K562 (cell line): ENCODE data around the gene NRG2. TPM values are rescaled to one million over a fixed set of nuclear protein-coding genes. Genes with fewer than 3 reads are reported as not detected.

Experiments used
- ATAC-seq: fragments of 200-7000 bp; cut with Tn5 transposase; 3 replicates; pipeline ENCODE4 v1.9.1; 2020; ENCODE audit warnings: moderate library complexity
- BruUV-seq: library from RNA; stranded (reverse); fragments of 400-500 nt; replicated peaks from 2 replicates; lab custom pipeline; 2021; lab: Mats Ljungman, UMichigan
- CTCF ChIA-PET: fragments of 300-600 bp; formaldehyde crosslinking; extraction: SDS; loops from one replicate; lab custom pipeline; 2021; ENCODE audit warnings: low intra/inter-chr PET ratio; lab: Yijun Ruan, JAX
- POLR2A ChIA-PET: fragments of 300-600, 350-650 bp; sonication (Branson Sonifier 250); formaldehyde crosslinking; extraction: SDS; loops from one replicate; lab custom pipeline; 2021; ENCODE audit warnings: antibody characterized with exemption, inconsistent platforms; lab: Yijun Ruan, JAX
- DNase-seq, 4 experiments: peaks; one replicate each; pipeline versions ENCODE4 v3.0.0 to v3.0.0-alpha.2; 2011 to 2018; ENCODE audit warnings: low spot score in 3 of 4, mixed read lengths in 3 of 4; ENCODE audit errors: extremely low read depth in 1 of 4
- FAIRE-seq: peaks from 2 replicates; lab custom pipeline; 2011; peaks lifted over from hg19 to GRCh38; lab: Jason Lieb, UNC
- H2AFZ ChIP-seq: 2 replicates; pipeline ENCODE4 v1.6.0; 2011; ENCODE audit warnings: low read depth, low read length, control low read depth, inconsistent platforms
- H3K27ac ChIP-seq: fragments of 200-600 bp; 3 replicates; pipeline ENCODE4 v1.8.0; 2011; ENCODE audit warnings: low read depth, mild to moderate bottlenecking, control low read depth, inconsistent platforms, low read length, moderate library complexity, mixed read lengths; ENCODE audit errors: extremely low read depth
- H3K27me3 ChIP-seq, 2 experiments: fragments of 300-600 bp in 1 of 2; 2 replicates in 1 of 2; 3 replicates in 1 of 2; pipeline versions ENCODE4 v1.6.0 to v1.8.0; 2011; ENCODE audit warnings: inconsistent platforms in 2 of 2, low read length in 2 of 2, mild to moderate bottlenecking in 1 of 2, mixed read lengths in 1 of 2, moderate library complexity in 1 of 2; ENCODE audit not compliant: control insufficient read depth in 2 of 2, insufficient read depth in 2 of 2
- H3K36me3 ChIP-seq: fragments of 300-600 bp; 3 replicates; pipeline ENCODE4 v1.8.0; 2011; ENCODE audit warnings: mild to moderate bottlenecking, low read length, inconsistent platforms; ENCODE audit not compliant: control insufficient read depth, insufficient read depth
- H3K4me1 ChIP-seq, 2 experiments: fragments of 200-600 bp in 1 of 2; replicated peaks in 1 of 2; 2 replicates in 1 of 2; 3 replicates in 1 of 2; pipeline versions ENCODE4 v1.5.1 to v1.8.0; 2011; ENCODE audit warnings: inconsistent platforms in 2 of 2, low read length in 2 of 2, mild to moderate bottlenecking in 1 of 2, mixed read lengths in 1 of 2, moderate library complexity in 1 of 2; ENCODE audit not compliant: control insufficient read depth in 2 of 2, insufficient read depth in 2 of 2
- H3K4me2 ChIP-seq: 2 replicates; pipeline ENCODE4 v1.6.1; 2011; ENCODE audit warnings: low read length, control low read depth, inconsistent platforms, mixed read lengths; ENCODE audit not compliant: insufficient read depth
- H3K4me3 ChIP-seq: fragments of 200-600 bp; sonication (generic), shearing (Covaris generic); 2 replicates; pipeline ENCODE4 v1.5.1; 2016; ENCODE audit warnings: control low read depth, inconsistent platforms
- H3K79me2 ChIP-seq: fragments of 200-600 bp; 3 replicates; pipeline ENCODE4 v1.8.0; 2011; ENCODE audit warnings: low read length, inconsistent platforms; ENCODE audit not compliant: control insufficient read depth, insufficient read depth
- H3K9ac ChIP-seq, 2 experiments: 2 replicates each; pipeline versions ENCODE4 v1.6.0 to v1.6.1; 2011; ENCODE audit warnings: low read depth in 2 of 2, low read length in 2 of 2, control low read depth in 1 of 2, inconsistent platforms in 1 of 2, mild to moderate bottlenecking in 1 of 2, mixed read lengths in 1 of 2; ENCODE audit not compliant: insufficient read depth in 1 of 2
- H3K9me1 ChIP-seq: one replicate; pipeline ENCODE4 v1.6.0; 2011; ENCODE audit warnings: inconsistent platforms, mild to moderate bottlenecking, low read length, moderate library complexity; ENCODE audit not compliant: control insufficient read depth, insufficient read depth
- H3K9me3 ChIP-seq: replicated peaks from 2 replicates; pipeline ENCODE4 v1.5.1; 2011; ENCODE audit warnings: low read depth, low read length, inconsistent platforms; ENCODE audit not compliant: control insufficient read depth, insufficient read depth
- H4K20me1 ChIP-seq: replicated peaks from 2 replicates; pipeline ENCODE4 v1.6.1; 2011; ENCODE audit warnings: low read length, inconsistent platforms, mixed read lengths; ENCODE audit not compliant: control insufficient read depth, insufficient read depth
- ARID4B ChIP-seq: sonication (generic); formaldehyde crosslinking; IDR thresholded peaks from 2 replicates; pipeline ENCODE4 v1.8.0; 2022; ENCODE audit warnings: mild to moderate bottlenecking, missing genetic modification reagents
- ARNT ChIP-seq, 2 experiments: fragments of 450-650 bp; IDR thresholded peaks; 2 replicates each; pipeline ENCODE4 v1.6.1; 2016; ENCODE audit warnings: mild to moderate bottlenecking in 1 of 2
- HDAC8 ChIP-seq: fragments of 450-650 bp; IDR thresholded peaks from 2 replicates; pipeline ENCODE4 v1.6.1; 2016; ENCODE audit warnings: mild to moderate bottlenecking, missing genetic modification characterization, moderate library complexity, missing compliant biosample characterization
- KAT7 ChIP-seq: sonication (generic); formaldehyde crosslinking; IDR thresholded peaks from 2 replicates; pipeline ENCODE4 v1.8.0; 2022; ENCODE audit warnings: missing genetic modification reagents, mild to moderate bottlenecking, borderline replicate concordance
- KDM4B ChIP-seq, 2 experiments: fragments of 450-650 bp in 1 of 2; sonication (generic) in 1 of 2; IDR thresholded peaks; 2 replicates each; pipeline ENCODE4 v1.6.1; 2016 to 2017; ENCODE audit warnings: borderline replicate concordance in 2 of 2, antibody characterized with exemption in 1 of 2, low read depth in 1 of 2, mild to moderate bottlenecking in 1 of 2
- MTA3 ChIP-seq: fragments of 450-650 bp; formaldehyde crosslinking; IDR thresholded peaks from 2 replicates; pipeline ENCODE4 v1.6.1; 2017; ENCODE audit warnings: mild to moderate bottlenecking, borderline replicate concordance
- NFXL1 ChIP-seq: fragments of 450-650 bp; formaldehyde crosslinking; IDR thresholded peaks from 2 replicates; pipeline ENCODE4 v1.4.0; 2021; ENCODE audit warnings: mild to moderate bottlenecking
- RAD51 ChIP-seq: fragments of 450-650 bp; IDR thresholded peaks from 2 replicates; pipeline ENCODE4 v1.7.1; 2016; ENCODE audit warnings: low read depth, mild to moderate bottlenecking, borderline replicate concordance
- SNIP1 ChIP-seq: fragments of 450-650 bp; IDR thresholded peaks from 2 replicates; pipeline ENCODE4 v1.7.1; 2017; ENCODE audit warnings: low read depth, mild to moderate bottlenecking
- STAG1 ChIP-seq: sonication (generic); formaldehyde crosslinking; IDR thresholded peaks from 2 replicates; pipeline ENCODE4 v1.5.0; 2020; ENCODE audit warnings: missing genetic modification reagents, borderline replicate concordance
- TARDBP ChIP-seq: fragments of 450-650 bp; IDR thresholded peaks from 2 replicates; pipeline ENCODE4 v1.6.1; 2016
- ZBTB11 ChIP-seq, 3 experiments: fragments of 200-800 bp in 1 of 3; fragments of 250-450 bp in 1 of 3; fragments of 450-650 bp in 1 of 3; sonication (Bioruptor Pico) in 1 of 3; sonication (Bioruptor generic) in 1 of 3; formaldehyde crosslinking in 1 of 3; IDR thresholded peaks; 2 replicates each; pipeline versions ENCODE4 v1.6.1 to v1.8.0; 2016 to 2022; ENCODE audit warnings: mild to moderate bottlenecking in 2 of 3, missing genetic modification characterization in 2 of 3, missing compliant biosample characterization in 1 of 3, moderate library complexity in 1 of 3
- ZNF212 ChIP-seq: fragments of 450-650 bp; formaldehyde crosslinking; IDR thresholded peaks from 2 replicates; pipeline ENCODE4 v1.4.0; 2020; ENCODE audit warnings: mild to moderate bottlenecking
- ZNF239 ChIP-seq: fragments of 250-450 bp; sonication (Bioruptor Pico); IDR thresholded peaks from 2 replicates; pipeline ENCODE4 v1.4.0; 2020; ENCODE audit warnings: mild to moderate bottlenecking
- ZNF830 ChIP-seq: fragments of 250-450 bp; sonication (Bioruptor Pico); IDR thresholded peaks from 2 replicates; pipeline ENCODE4 v1.5.0; 2021; ENCODE audit warnings: mild to moderate bottlenecking
- WGBS: fragments of 100-300 bp; shearing (Covaris generic); methylation state at CpG from one replicate; pipeline ENCODE4 v1.1.6; 2016; ENCODE audit warnings: low coverage, mixed read lengths; ENCODE audit not compliant: insufficient coverage; ENCODE audit errors: missing lambda C conversion rate; 5-methylcytosine and 5-hydroxymethylcytosine counted together
- in situ Hi-C: fragments of 300-500 bp; cut with MboI; formaldehyde crosslinking; loops from 4 replicates; pipeline ENCODE4 v1.15.0; 2018; ENCODE audit warnings: inconsistent platforms, mixed read lengths
- intact Hi-C: fragments of 100-400 bp; cut with micrococcal nuclease; formaldehyde crosslinking; loops from 2 replicates; pipeline ENCODE4 v1.14.2; 2022
- polyA plus RNA-seq, 8 experiments: library from polyadenylated mRNA; depleted of rRNA in 4 of 8; stranded (reverse) in 5 of 8; unstranded in 3 of 8; fragments of >200 nt; fragmentation: Nextera tagmentation in 2 of 8; fragmentation: Illumina TruSeq in 1 of 8; extraction: Ambion mirVana in 2 of 8; extraction: Trizol in 1 of 8; gene quantifications; 2 replicates each; pipeline versions ENCODE4 v1.2.1 to v1.2.3, GENCODE V29; 2011 to 2014; ENCODE audit warnings: inconsistent platforms in 1 of 8, missing spikeins in 1 of 8
- total RNA-seq, 7 experiments: library from RNA; depleted of rRNA in 6 of 7; stranded (reverse); fragments of >200 nt in 6 of 7; fragmentation: Illumina TruSeq in 2 of 7; extraction: Trizol in 2 of 7; gene quantifications; 2 replicates each; pipeline versions ENCODE4 v1.2.1 to v1.2.3, GENCODE V29; 2011 to 2021; ENCODE audit warnings: low replicate concordance in 1 of 7

The NRG2 gene
- total and polyA plus RNA-seq, 9 of the 15 experiments (the other 6 are each of a cell fraction or from before 2014, with no cell fraction given) = not detected

DNA sequence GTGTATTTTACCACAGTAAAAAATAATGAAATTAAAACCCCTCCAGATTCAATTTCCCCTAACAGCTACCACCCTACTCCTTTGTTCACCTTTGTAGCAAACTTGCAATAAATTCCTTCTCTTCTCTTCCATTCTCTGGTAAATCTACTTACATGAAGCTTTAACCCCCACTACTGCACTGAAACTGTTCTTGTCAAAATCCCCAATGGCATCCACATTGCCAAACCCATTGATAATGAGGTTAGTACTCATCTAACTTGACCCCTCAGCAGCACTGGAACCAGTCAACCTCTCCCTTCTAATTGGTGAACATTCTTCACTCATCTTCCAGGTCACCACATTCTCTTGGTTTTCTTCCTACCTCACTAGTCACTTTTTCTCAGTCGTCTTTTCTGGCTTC lies 29.6 kb downstream of the NRG2 start:
- POLR2A ChIA-PET = no interaction called here

More for the DNA sequence above, 29.6 kb downstream of the NRG2 start:
- ATAC-seq = no peak
- Histone ChIP-seq H3K9ac (no peak overlapping the region), H2AFZ (no peak overlapping the region), H3K4me3 (no peak overlapping the region), H3K4me1 (no peaks in the 10 kb centered on the region)
- no peak for FAIRE-seq
- TF ChIP-seq KAT7 (CRISPR knock-in tag) = no peak
- no peak for TF ChIP-seq ZNF830 (CRISPR knock-in tag)
- no peak for TF ChIP-seq SNIP1
- no peak for TF ChIP-seq ZNF239 (CRISPR knock-in tag)
- TF ChIP-seq MTA3 = no peak
- no peak for TF ChIP-seq KDM4B (IDR thresholded peaks at IDR 0.05; ENCODE audit: borderline replicate concordance in 2 of 2, low read depth in 1 of 2)
- no peak for TF ChIP-seq NFXL1
- no peak for TF ChIP-seq ZBTB11 (CRISPR knock-in tag; IDR thresholded peaks at IDR 0.05)
- no peak for TF ChIP-seq ARID4B (CRISPR knock-in tag)
- no peak for TF ChIP-seq STAG1 (CRISPR knock-in tag)
- TF ChIP-seq HDAC8 (tag) = no peak
- no peak for TF ChIP-seq RAD51
- TF ChIP-seq TARDBP = no peak
- TF ChIP-seq ZNF212 (CRISPR knock-in tag) = no peak
- no peak for TF ChIP-seq ARNT (IDR thresholded peaks at IDR 0.05)
- TF ChIP-seq, all 486 proteins: peak for 0
- no peak for DNase-seq
- H4K20me1 ChIP-seq = no peaks in the 10 kb centered on the region
- 0% methylated on average over 1 of the region's 1 CpG for WGBS
- no TSS peak for BruUV-seq
- H3K9me1 ChIP-seq = no peaks in the 10 kb centered on the region
- H3K36me3 ChIP-seq = no peaks in the 10 kb centered on the region
- in situ Hi-C loops = no loop called here
- H3K4me2 ChIP-seq = no peak overlapping the region
- intact Hi-C loops = no loop called here
- H3K27ac ChIP-seq = no peak overlapping the region
- CTCF ChIA-PET = no interaction called here
- no peaks in the 10 kb centered on the region for H3K79me2 ChIP-seq
- H3K27me3 ChIP-seq = peaks cover 10 to 23% of the 10 kb centered on the region in 2 experiments; a peak in 4 of 5 replicates
- H3K9me3 ChIP-seq = no peaks in the 10 kb centered on the region
